ENCODE data around the gene KLF17.

DNA sequence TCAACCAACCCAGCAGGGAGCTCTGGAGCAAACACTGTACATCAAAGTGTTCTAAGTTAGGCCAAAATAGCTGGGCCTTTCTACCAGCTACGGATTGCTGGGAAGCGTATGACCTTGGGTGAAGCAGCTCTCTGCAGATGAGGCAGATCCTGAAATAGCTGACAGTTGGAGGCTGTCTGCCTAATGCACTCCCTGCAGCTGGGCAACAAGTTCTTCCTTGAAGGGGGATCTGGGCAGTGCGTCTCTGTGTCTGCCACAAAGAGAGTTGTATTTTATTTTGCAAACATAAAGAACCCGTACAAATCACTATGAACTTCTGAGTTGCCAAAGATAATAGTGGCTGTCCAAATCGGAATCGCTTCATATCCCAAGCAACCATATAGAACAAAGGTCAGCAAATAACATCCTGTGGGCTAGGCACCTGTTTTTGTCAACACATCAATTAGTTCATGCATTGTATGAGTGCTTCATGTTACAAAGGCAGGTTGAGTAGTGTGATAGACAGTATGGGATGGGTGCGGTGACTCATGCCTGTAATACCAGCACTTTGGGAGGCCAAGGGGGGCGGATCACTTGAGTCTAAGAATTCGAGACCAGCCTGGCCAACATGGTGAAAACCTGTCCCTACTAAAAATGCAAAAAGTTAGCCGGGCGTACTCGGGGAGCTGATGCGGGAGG lies 29.1 kb upstream of the KLF17 start:
- TF ChIP-seq, protein P1, sequence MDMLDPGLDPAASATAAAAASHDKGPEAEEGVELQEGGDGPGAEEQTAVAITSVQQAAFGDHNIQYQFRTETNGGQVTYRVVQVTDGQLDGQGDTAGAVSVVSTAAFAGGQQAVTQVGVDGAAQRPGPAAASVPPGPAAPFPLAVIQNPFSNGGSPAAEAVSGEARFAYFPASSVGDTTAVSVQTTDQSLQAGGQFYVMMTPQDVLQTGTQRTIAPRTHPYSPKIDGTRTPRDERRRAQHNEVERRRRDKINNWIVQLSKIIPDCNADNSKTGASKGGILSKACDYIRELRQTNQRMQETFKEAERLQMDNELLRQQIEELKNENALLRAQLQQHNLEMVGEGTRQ (CRISPR knock-in tag; IDR thresholded peaks at IDR 0.05) = no peak
- no peak for TF ChIP-seq KAT7 (CRISPR knock-in tag; IDR thresholded peaks at IDR 0.05; ENCODE audit: borderline replicate concordance)
- TF ChIP-seq FOXJ3 (CRISPR knock-in tag; IDR thresholded peaks at IDR 0.05; ENCODE audit: borderline replicate concordance) = no peak

Data from WTC11 (cell line).